Mucosa of descending colon (tissue), 3 donors: Measurements from ENCODE around the gene DIAPH2. TPM values are rescaled to one million over a fixed set of nuclear protein-coding genes. Genes with fewer than 3 reads are reported as not detected.
"Not testable (repeated sequence)": the region's sequence is repeated elsewhere in the genome, so short reads cannot be mapped to it uniquely, and the experiment has no call there.

Experiments
- ATAC-seq: fragments of 200-7000 bp; cut with Tn5 transposase; one replicate; pipeline ENCODE4 v1.9.1; 2020; ENCODE audit warnings: mild to moderate bottlenecking, moderate library complexity
- DNase-seq, 3 donors: peaks; one replicate each; pipeline ENCODE4 v3.0.0-alpha.2; 2020
- H3K36me3 ChIP-seq: fragments of 200-600 bp; one replicate; pipeline ENCODE4 v1.8.0; 2021; ENCODE audit warnings: low read depth, mild to moderate bottlenecking
- H3K4me1 ChIP-seq: fragments of 200-600 bp; one replicate; pipeline ENCODE4 v1.8.0; 2021; ENCODE audit warnings: low read depth, mild to moderate bottlenecking
- H3K4me3 ChIP-seq: fragments of 200-600 bp; one replicate; pipeline ENCODE4 v1.8.0; 2021; ENCODE audit warnings: mild to moderate bottlenecking
- H3K9me3 ChIP-seq: fragments of 200-600 bp; one replicate; pipeline ENCODE4 v1.8.0; 2021; ENCODE audit warnings: mild to moderate bottlenecking
- CTCF ChIP-seq: fragments of 200-600 bp; IDR thresholded peaks from one replicate; pipeline ENCODE4 v1.8.0; 2022; ENCODE audit warnings: antibody characterized with exemption, mild to moderate bottlenecking
- intact Hi-C, 2 donors: fragments of 100-400 bp; cut with DNase I in 1 of 2; cut with micrococcal nuclease in 1 of 2; formaldehyde crosslinking; loops; one replicate each; pipeline versions ENCODE4 v1.11.0 to v1.11.1; 2022; cut with DNase I, micrococcal nuclease
- total RNA-seq, 3 donors: library from RNA; stranded (reverse); fragmentation: NEBNext Ultra II Directional in 2 of 3; extraction: Animal tissue kit (Norgen Biotek cat#: 25700) in 2 of 3; gene quantifications; one replicate each; pipeline versions ENCODE4 v1.2.1 to v1.2.4, GENCODE V29; 2021 to 2023
- donor health status: DM: no; HTN: no; CAD: no; lungs with moderate emphysema.
- donor health status: DM: no; HTN: no; CAD: no.
- donor health status: DM: no; HTN: yes; CAD: no.

DIAPH2 gene
- total RNA-seq, 3 donors from 2014 or later: 26.7 to 40.2 (median 29.6) TPM

GRCh38 chrX:96729868-96730643 is 45.4 kb downstream of the DIAPH2 start:
- intact Hi-C loops: no loop called here

GRCh38 chrX:96731000-96731399 is 46.4 kb downstream of the DIAPH2 start:
- H3K4me1 ChIP-seq, H3K4me3 ChIP-seq, H3K36me3 ChIP-seq, H3K9me3 ChIP-seq, DNase-seq, ATAC-seq, intact Hi-C loops: not testable (repeated sequence)

More at GRCh38 chrX:96729868-96730643, 45.4 kb downstream of the DIAPH2 start:
- Histone ChIP-seq H3K4me3 (no peak overlapping the region), H3K9me3 (no peaks in the 10 kb centered on the region), H3K4me1 (no peaks in the 10 kb centered on the region), H3K36me3 (no peaks in the 10 kb centered on the region)
- no peak for TF ChIP-seq CTCF
- ATAC-seq: no peak
- DNase-seq: no peak

GRCh38 chrX:96743367-96744073 is 58.9 kb downstream of the DIAPH2 start:
- ATAC-seq (no peak), DNase-seq (no peak)
- Histone ChIP-seq H3K4me3 (no peak overlapping the region), H3K9me3 (no peaks in the 10 kb centered on the region), H3K4me1 (peaks cover 4% of the 10 kb centered on the region), H3K36me3 (no peaks in the 10 kb centered on the region)
- intact Hi-C loops: no loop called here
- TF ChIP-seq CTCF: no peak

- Histone ChIP-seq H3K4me3 (no peak overlapping the region), H3K4me1 (no peaks in the 10 kb centered on the region), H3K9me3 (no peaks in the 10 kb centered on the region), H3K36me3 (no peaks in the 10 kb centered on the region)
- ATAC-seq (no peak), DNase-seq (no peak)
- intact Hi-C loops: no loop called here
- no peak for TF ChIP-seq CTCF
Measured at GRCh38 chrX:96752781-96753180, 68.1 kb downstream of the DIAPH2 start.

GRCh38 chrX:96753230-96753629 is 68.6 kb downstream of the DIAPH2 start:
- ATAC-seq: no peak
- Histone ChIP-seq H3K4me3 (no peak overlapping the region), H3K4me1 (no peaks in the 10 kb centered on the region), H3K36me3 (no peaks in the 10 kb centered on the region), H3K9me3 (no peaks in the 10 kb centered on the region)
- no peak for DNase-seq
- TF ChIP-seq CTCF: no peak
- intact Hi-C loops: no loop called here

GRCh38 chrX:96756491-96756890 is 71.8 kb downstream of the DIAPH2 start:
- no peak for DNase-seq
- Histone ChIP-seq H3K9me3 (no peaks in the 10 kb centered on the region), H3K36me3 (no peaks in the 10 kb centered on the region), H3K4me3 (no peak overlapping the region), H3K4me1 (no peaks in the 10 kb centered on the region)
- no peak for TF ChIP-seq CTCF
- intact Hi-C loops: no loop called here
- ATAC-seq: no peak
